ENCODE results near the gene RBM33. TPM values are rescaled to one million over a fixed set of nuclear protein-coding genes. Genes with fewer than 3 reads are reported as not detected.

RBM33 gene
- total and polyA plus RNA-seq, 2 experiments from 2014 or later = 51.1 to 53.5 TPM

GRCh38 chr7:155785536-155785935 is 141.1 kb downstream of the RBM33 start:
- DNase-seq (ENCODE audit: low read depth in 1 of 2, low spot score in 1 of 2) = no peak
- H3K36me3 ChIP-seq = no peaks in the 10 kb centered on the region

GRCh38 chr7:155786491-155786890 is 142.0 kb downstream of the RBM33 start:
- no peak for TF ChIP-seq CTCF (IDR thresholded peaks at IDR 0.05; ENCODE audit: low read depth, low read length)
- no peak for DNase-seq (ENCODE audit: low read depth in 1 of 2, low spot score in 1 of 2)
- Histone ChIP-seq H3K4me1 (ENCODE audit: low read depth) (no peaks in the 10 kb centered on the region), H3K27me3 (peaks cover 18% of the 10 kb centered on the region), H3K9me3 (ENCODE audit: low read depth) (no peaks in the 10 kb centered on the region), H3K4me3 (no peak overlapping the region), H3K36me3 (no peaks in the 10 kb centered on the region), H3K27ac (no peak overlapping the region)

More at GRCh38 chr7:155785536-155785935, 141.1 kb downstream of the RBM33 start:
- Histone ChIP-seq H3K4me1 (ENCODE audit: low read depth) (no peaks in the 10 kb centered on the region), H3K4me3 (no peak overlapping the region), H3K27ac (no peak overlapping the region), H3K9me3 (ENCODE audit: low read depth) (no peaks in the 10 kb centered on the region), H3K27me3 (peaks cover 18% of the 10 kb centered on the region)
- no peak for TF ChIP-seq CTCF (IDR thresholded peaks at IDR 0.05; ENCODE audit: low read depth, low read length)

DNA sequence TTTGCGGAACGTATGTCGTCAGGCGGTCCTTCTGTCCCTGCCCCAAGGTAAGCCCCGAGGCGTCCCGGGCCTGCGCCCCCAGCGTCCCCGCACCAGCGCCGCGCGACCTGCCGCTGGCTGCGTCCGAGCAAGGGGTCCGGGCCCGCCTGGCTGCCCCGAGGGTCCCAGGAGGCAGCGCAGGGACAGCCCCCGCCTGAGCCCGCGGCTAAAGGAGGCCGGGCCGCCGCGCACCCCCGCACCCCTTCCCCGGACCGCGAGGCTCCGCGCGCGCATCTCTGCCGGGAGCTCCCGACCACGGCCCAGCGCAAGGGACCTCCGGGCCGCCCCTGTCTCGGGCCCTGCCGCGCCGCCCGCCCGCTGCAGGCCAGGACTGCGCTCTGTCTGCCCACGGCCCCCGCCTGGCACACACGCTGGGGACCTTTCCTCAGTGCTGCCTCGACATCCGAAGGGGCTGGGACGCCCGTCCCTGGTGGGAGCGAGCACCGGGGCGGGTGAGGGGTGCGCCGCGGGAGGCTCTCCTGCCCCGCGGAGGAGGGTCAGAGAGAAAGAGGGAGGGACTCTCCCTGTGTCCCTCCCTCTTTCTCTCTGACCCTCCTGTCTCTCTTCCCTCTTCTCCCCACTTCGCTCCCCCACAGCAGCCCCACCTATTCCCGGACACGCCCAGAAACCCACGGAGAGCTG is 142.8 kb downstream of the RBM33 start:
- peak overlapping the region; percentile 39 for H3K4me3 ChIP-seq
- peak; percentile 37 to 41 for DNase-seq (ENCODE audit: low read depth in 1 of 2, low spot score in 1 of 2)
- no peaks in the 10 kb centered on the region for H3K4me1 ChIP-seq (ENCODE audit: low read depth)
- H3K9me3 ChIP-seq (ENCODE audit: low read depth) = no peaks in the 10 kb centered on the region
- no peak for TF ChIP-seq CTCF (IDR thresholded peaks at IDR 0.05; ENCODE audit: low read depth, low read length)
- H3K27me3 ChIP-seq = peaks cover 18% of the 10 kb centered on the region
- no peak overlapping the region for H3K27ac ChIP-seq
- H3K36me3 ChIP-seq = no peaks in the 10 kb centered on the region

- Histone ChIP-seq H3K4me1 (ENCODE audit: low read depth) (no peaks in the 10 kb centered on the region), H3K27ac (no peak overlapping the region), H3K27me3 (peaks cover 18% of the 10 kb centered on the region), H3K36me3 (no peaks in the 10 kb centered on the region), H3K4me3 (no peak overlapping the region), H3K9me3 (ENCODE audit: low read depth) (no peaks in the 10 kb centered on the region)
- DNase-seq (ENCODE audit: low read depth in 1 of 2, low spot score in 1 of 2) = no peak
- TF ChIP-seq CTCF (IDR thresholded peaks at IDR 0.05; ENCODE audit: low read depth, low read length) = no peak
These were observed 144.1 kb downstream of the RBM33 start for GRCh38 chr7:155788616-155789000.

GRCh38 chr7:155789001-155789725 is 144.7 kb downstream of the RBM33 start:
- Histone ChIP-seq H3K27ac (no peak overlapping the region), H3K4me1 (ENCODE audit: low read depth) (no peaks in the 10 kb centered on the region), H3K27me3 (peaks cover 18% of the 10 kb centered on the region), H3K36me3 (no peaks in the 10 kb centered on the region), H3K4me3 (no peak overlapping the region), H3K9me3 (ENCODE audit: low read depth) (no peaks in the 10 kb centered on the region)
- TF ChIP-seq CTCF (IDR thresholded peaks at IDR 0.05; ENCODE audit: low read depth, low read length) = no peak
- no peak for DNase-seq (ENCODE audit: low read depth in 1 of 2, low spot score in 1 of 2)
